ENCODE data around the gene OGA. TPM values are rescaled to one million over a fixed set of nuclear protein-coding genes. Genes with fewer than 3 reads are reported as not detected.

The OGA gene
- total RNA-seq, 2 donors from 2014 or later, result 83.3 to 110 TPM

DNA sequence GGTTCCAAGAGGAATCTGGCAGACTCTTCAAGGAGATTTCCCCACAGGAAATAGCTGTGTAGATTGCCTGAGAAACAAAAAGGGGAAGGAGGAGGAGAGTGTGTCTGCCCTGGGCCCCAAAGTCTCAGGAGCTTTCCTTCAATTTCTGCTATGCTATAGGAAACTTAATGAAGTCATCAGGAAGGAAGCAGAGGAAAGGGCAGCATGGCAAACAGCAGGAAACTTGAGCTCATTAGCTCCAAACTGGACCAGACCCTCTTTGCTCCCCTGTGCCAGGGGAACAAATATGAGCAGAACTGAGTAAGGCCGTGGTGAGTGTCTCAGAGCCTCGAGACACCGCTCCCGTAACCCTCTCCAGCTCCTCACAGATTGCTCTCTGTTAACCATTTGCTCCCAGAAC, 30.2 kb upstream of the OGA start:
- H3K9me3 ChIP-seq, result no peaks in the 10 kb centered on the region
- ATAC-seq, result no peak
- TF ChIP-seq, protein P1, sequence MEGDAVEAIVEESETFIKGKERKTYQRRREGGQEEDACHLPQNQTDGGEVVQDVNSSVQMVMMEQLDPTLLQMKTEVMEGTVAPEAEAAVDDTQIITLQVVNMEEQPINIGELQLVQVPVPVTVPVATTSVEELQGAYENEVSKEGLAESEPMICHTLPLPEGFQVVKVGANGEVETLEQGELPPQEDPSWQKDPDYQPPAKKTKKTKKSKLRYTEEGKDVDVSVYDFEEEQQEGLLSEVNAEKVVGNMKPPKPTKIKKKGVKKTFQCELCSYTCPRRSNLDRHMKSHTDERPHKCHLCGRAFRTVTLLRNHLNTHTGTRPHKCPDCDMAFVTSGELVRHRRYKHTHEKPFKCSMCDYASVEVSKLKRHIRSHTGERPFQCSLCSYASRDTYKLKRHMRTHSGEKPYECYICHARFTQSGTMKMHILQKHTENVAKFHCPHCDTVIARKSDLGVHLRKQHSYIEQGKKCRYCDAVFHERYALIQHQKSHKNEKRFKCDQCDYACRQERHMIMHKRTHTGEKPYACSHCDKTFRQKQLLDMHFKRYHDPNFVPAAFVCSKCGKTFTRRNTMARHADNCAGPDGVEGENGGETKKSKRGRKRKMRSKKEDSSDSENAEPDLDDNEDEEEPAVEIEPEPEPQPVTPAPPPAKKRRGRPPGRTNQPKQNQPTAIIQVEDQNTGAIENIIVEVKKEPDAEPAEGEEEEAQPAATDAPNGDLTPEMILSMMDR (IDR thresholded peaks at IDR 0.05), result no peak
- H3K36me3 ChIP-seq (replicated peaks in 1 of 2; ENCODE audit: insufficient read depth in 1 of 2, low read depth in 2 of 2), result peaks cover 0 to 1% of the 10 kb centered on the region in 2 donors
- no peaks in the 10 kb centered on the region for H3K27me3 ChIP-seq
- 55 to 61% methylated on average over 4 of the region's 4 CpGs for WGBS, 2 donors
- no peak overlapping the region for H3K4me3 ChIP-seq
- peak overlapping the region in 1 of 4 donors; percentile 28 for H3K27ac ChIP-seq
- intact Hi-C loops (cut with DNase I), result no loop called here
- DNase-seq, result peak in 1 of 4 donors; percentile 13
- H3K4me1 ChIP-seq, result peaks cover 6% of the 10 kb centered on the region

DNA sequence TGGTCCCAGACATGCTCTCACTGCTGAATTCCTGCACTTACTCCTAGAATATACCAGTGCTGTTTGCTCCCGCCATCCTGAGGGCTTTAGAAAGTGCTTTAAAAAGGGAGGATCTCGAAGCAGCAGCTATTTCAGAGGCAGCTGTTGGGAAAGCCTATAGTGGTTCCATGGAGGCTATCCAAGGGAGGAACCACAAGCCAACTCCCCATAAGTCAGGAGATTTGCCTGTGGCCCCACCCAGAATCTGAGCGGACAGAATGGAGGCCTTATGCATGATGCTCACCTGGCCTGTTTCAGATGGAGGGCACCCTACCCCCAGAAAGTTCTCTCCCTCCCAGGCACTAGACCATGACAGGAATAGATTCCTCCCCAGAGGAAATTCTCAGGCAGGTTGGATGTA, 27.6 kb upstream of the OGA start:
- H3K36me3 ChIP-seq (replicated peaks in 1 of 2; ENCODE audit: insufficient read depth in 1 of 2, low read depth in 2 of 2), result peaks cover 0 to 1% of the 10 kb centered on the region in 2 donors
- H3K4me1 ChIP-seq, result peaks cover 16% of the 10 kb centered on the region
- no peak for DNase-seq
- ATAC-seq, result no peak
- H3K27me3 ChIP-seq, result no peaks in the 10 kb centered on the region
- 95 to 100% methylated on average over 3 of the region's 3 CpGs for WGBS, 2 donors
- no peak overlapping the region for H3K27ac ChIP-seq
- TF ChIP-seq POLR2A (IDR thresholded peaks at IDR 0.05), result no peak
- TF ChIP-seq, protein P1 (IDR thresholded peaks at IDR 0.05), result no peak
- no peak overlapping the region for H3K4me3 ChIP-seq
- intact Hi-C loops (cut with DNase I), result no loop called here
- H3K9me3 ChIP-seq, result no peaks in the 10 kb centered on the region

DNA sequence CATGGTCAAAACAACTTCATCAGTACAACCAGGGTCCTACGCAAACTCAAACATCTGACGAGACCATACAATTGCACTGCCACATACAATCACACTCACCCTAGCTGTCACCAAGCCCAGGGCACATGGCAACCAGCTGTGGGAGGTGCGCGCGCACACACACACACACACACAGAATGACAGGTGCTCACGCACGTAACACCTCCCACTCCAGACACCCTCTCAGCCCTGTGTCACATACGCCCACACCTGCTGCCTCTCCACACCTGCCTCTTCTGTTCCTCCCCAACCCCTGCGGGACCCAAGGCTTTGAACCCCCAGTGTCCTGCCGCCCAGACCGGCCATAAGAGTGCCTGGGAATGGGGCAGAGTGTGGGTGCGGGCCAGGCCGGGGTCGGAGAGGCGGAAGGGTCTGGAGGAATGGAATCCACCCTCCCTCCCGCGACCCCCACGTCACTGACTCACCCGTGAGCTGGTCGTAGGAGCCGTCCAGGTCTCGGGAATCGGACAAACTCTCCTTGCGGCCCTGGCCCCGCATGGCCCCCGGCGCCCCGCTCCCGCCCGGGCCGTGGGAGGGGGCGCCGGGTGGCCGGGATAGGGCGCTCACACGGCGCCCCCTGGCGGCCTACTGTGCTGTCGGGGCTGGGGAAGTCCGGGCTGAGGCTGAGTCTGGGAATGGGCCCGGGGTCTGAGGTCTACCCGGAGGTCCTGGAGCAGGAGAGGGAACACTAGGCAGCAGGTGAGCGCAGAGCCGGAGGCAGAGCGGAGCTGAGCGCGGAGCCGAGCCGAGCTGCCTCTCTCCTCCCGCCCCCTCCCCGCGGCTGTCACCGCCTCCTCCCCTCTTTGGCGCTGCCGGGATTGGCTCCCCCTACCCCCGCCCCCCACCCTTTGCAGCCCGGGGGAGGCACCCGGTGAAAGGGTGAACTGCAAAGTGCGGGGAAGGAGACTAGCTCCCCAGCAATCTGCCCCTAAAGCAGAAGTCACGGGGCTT, 25.1 kb upstream of the OGA start, which contains the start of gene KCNIP2:
KCNIP2 (minus strand) TSS at position 769 of the 990 bp plus-strand sequence; CDS start at position 537, 232 bp downstream.
- Histone ChIP-seq H3K27me3 (no peaks in the 10 kb centered on the region), H3K4me3 (no peak within 1 kb of the TSS), H3K9me3 (no peaks in the 10 kb centered on the region), H3K4me1 (peaks cover 30% of the 10 kb centered on the region), H3K36me3 (replicated peaks in 1 of 2; ENCODE audit: insufficient read depth in 1 of 2, low read depth in 2 of 2) (peaks cover 0 to 1% of the 10 kb centered on the region in 2 donors), H3K27ac (no peak within 1 kb of the TSS)
- intact Hi-C loops (cut with DNase I), result no loop called here
- 26 to 64% methylated on average over 23 to 53 of the region's 60 CpGs for WGBS, 2 donors
- TF ChIP-seq, protein P1 (IDR thresholded peaks at IDR 0.05), result peak in 6 of 7 experiments; percentile 31 to 48 (median 34)
- TF ChIP-seq POLR2A (IDR thresholded peaks at IDR 0.05), result no peak
- DNase-seq, result peak; percentile 34 to 49 (median 39)
- ATAC-seq, result no peak

DNA sequence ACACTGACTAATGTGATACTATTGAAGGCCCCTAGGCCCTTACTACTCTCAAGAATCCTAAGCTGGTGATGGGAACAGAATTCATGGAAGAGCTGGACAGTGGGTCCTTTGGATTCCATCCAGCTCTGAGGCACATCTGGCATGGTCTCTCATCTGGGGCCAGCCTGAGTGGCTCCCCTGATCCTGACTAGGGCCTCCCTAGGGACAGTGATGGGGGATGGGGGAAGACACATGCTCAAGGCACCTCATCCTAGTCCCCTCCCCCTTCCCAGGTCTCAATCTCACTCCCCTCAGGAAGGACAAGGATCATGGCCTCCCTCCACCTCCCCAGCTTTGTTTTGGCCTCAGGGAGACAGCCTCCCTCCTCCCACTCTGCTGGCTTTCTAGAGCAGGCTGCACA, 23.6 kb upstream of the OGA start:
- Histone ChIP-seq H3K4me3 (no peak overlapping the region), H3K9me3 (no peaks in the 10 kb centered on the region), H3K36me3 (replicated peaks in 1 of 2; ENCODE audit: insufficient read depth in 1 of 2, low read depth in 2 of 2) (no peaks in the 10 kb centered on the region), H3K4me1 (peaks cover 30% of the 10 kb centered on the region), H3K27ac (no peak overlapping the region), H3K27me3 (no peaks in the 10 kb centered on the region)
- no peak for DNase-seq
- TF ChIP-seq, protein P1 (IDR thresholded peaks at IDR 0.05), result no peak
- TF ChIP-seq POLR2A (IDR thresholded peaks at IDR 0.05), result no peak
- ATAC-seq, result no peak
- intact Hi-C loops (cut with DNase I), result no loop called here
